Measurements from ENCODE around the gene CDK12. TPM values are rescaled to one million over a fixed set of nuclear protein-coding genes. Genes with fewer than 3 reads are reported as not detected.

The CDK12 gene
- total RNA-seq, 1 experiment from 2014 or later: 30.4 TPM

Other genes starting within 250 kb of the CDK12 start
- gene STAC2, start 235.5 kb upstream of the CDK12 start, total RNA-seq (2014; rRNA removed): not detected in 2 replicates
- 2.2 and 5.0 TPM in 2 replicates for gene FBXL20, start 59.9 kb upstream of the CDK12 start, total RNA-seq (2014; rRNA removed)
- gene MED1, start 10.2 kb upstream of the CDK12 start, total RNA-seq (2014; rRNA removed): 19.1 and 27.0 TPM in 2 replicates
- not detected in 2 replicates for gene NEUROD2, start 146.4 kb downstream of the CDK12 start, total RNA-seq (2014; rRNA removed)
- gene PPP1R1B, start 165.5 kb downstream of the CDK12 start, total RNA-seq (2014; rRNA removed): 2.9 and 3.1 TPM in 2 replicates
- gene STARD3, start 175.7 kb downstream of the CDK12 start, total RNA-seq (2014; rRNA removed): 30.5 and 56.4 TPM in 2 replicates
- 0.12 and 0.51 TPM in 2 replicates for gene TCAP, start 203.9 kb downstream of the CDK12 start, total RNA-seq (2014; rRNA removed)
- gene PNMT, start 207.0 kb downstream of the CDK12 start, total RNA-seq (2014; rRNA removed): 1.2 and 1.4 TPM in 2 replicates
- 5.9 and 10.3 TPM in 2 replicates for gene PGAP3, start 226.6 kb downstream of the CDK12 start, total RNA-seq (2014; rRNA removed)
- 36.2 and 57.1 TPM in 2 replicates for gene ERBB2, start 238.6 kb downstream of the CDK12 start, total RNA-seq (2014; rRNA removed)

All from PC-3 (cell line).